Stimulated activated CD4-positive, alpha-beta T cell treated with anti-CD3 and anti-CD28 coated beads, Interleukin-2, amount 100 ng/mL, for 4 hours (primary cell): ENCODE results near the gene PHF20.
"Not testable (repeated sequence)": the region's sequence is repeated elsewhere in the genome, so short reads cannot be mapped to it uniquely, and the experiment has no call there.

ENCODE experiments used
- DNase-seq: peaks from one replicate; pipeline ENCODE4 v3.0.0-alpha.2; 2020; ENCODE audit warnings: low read depth

Gene PHF20

GRCh38 chr20:35975576-35976373 lies 204.0 kb downstream of the PHF20 start:
- no peak for DNase-seq

DNA sequence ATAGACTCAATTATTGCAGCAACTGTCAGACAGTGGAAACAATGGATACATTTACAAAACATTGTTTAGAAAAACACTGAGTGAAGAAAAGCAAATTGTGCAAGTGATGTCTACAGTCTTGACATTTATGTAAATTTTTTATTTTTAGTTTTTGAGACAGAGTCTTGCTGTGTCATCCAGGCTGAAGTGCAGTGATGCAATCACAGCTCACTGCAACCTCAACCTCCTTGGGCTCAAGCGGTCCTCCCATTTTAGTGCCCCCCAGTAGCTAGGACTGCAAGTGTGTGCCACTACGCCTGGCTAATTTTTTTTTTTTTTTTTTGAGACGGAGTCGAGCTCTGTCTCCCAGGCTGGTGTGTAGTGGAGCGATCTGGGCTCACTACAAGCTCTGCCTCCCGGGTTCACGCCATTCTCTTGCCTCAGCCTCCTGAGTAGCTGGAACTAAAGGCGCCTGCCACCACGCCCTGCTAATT lies 206.3 kb downstream of the PHF20 start:
- DNase-seq, result no peak

DNA sequence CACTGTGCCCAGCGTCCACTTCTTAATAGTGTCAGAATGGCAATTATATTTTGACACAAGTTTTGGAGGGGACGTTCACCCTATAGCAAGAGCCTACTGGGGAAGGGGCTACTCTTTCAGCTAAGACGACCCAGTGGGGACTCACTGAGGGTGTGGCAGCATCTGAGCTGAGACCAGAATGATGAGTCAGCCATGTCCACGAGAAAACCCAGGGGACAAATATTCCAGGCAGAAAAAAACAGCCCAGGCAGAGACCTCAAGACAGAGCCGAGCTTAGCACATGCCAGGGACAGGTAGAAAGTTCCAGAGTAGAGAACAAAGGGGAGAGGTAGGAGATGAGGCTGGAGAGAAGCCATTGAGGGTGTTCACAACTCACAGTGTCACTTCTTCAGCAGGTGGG lies 207.7 kb downstream of the PHF20 start:
- no peak for DNase-seq

DNA sequence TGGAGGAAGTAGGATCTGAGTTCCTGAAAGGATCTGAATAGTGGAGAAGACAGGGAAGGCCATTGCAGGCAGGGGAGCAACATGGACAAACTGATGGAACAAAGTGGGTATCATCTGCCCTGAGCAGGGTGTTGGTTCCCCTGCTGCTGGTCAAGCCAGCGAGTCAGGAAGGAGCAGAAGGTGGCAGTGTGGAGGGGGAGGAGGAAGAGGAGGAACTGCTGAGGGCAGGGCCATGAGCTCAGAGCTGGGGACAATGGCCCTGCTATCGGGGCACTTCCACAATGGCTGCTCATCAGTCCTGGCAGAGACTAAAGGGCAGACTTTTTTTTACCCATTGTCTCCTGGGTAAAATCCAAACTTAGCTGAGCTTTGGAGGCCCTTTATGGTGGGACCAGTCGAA lies 210.2 kb downstream of the PHF20 start:
- DNase-seq, result no peak

- no peak for DNase-seq
Measured at GRCh38 chr20:35984382-35984781, 212.6 kb downstream of the PHF20 start.

DNA sequence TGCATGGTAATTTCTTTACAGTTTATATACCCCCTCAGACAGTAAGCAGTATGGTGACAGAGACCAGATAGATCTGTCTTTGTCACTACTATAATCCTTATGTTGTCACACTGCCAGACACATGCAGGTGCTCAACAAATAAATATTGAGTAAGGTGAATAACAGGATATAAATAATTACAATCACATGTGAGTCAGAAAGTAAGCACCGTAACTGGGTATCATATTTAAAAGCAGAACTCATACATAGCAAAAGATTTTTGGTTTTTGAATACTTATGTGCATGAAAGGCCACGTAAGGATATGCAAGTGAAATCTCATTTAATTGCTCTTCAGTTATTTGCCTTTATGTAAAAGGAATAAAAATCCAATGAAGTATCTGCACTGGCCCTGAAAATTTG lies 214.0 kb downstream of the PHF20 start:
- DNase-seq, result no peak

GRCh38 chr20:35988910-35989463 lies 217.2 kb downstream of the PHF20 start:
- DNase-seq, result no peak

DNA sequence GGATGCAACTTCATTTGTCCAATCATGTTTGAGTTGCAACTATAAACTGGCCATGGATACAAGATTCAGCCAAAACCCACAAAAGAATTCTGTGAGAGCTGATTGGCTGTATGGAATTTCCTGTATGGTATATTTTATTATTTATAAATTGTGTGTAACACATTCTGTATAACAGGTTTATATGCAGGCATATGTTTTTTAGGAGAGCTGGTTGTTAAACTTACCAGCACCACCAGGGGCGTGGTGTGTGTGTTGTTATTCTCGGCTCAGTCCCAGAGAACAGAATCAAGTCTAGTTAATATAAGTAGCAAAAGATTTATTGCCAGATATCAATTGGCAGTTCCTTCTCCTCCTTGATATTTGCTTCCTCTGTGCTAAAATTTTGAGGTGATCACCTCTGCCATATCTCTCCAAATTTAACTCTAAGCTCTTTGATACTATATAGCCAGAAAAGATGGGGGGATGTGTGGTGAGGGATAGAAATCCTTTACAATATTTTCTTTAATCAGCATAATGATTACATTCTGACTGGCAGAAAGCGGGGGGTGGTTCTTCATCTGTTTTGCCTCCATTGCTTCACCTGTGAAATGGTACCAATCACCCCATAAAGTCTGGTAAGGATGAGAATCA lies 219.4 kb downstream of the PHF20 start:
- no peak for DNase-seq

DNA sequence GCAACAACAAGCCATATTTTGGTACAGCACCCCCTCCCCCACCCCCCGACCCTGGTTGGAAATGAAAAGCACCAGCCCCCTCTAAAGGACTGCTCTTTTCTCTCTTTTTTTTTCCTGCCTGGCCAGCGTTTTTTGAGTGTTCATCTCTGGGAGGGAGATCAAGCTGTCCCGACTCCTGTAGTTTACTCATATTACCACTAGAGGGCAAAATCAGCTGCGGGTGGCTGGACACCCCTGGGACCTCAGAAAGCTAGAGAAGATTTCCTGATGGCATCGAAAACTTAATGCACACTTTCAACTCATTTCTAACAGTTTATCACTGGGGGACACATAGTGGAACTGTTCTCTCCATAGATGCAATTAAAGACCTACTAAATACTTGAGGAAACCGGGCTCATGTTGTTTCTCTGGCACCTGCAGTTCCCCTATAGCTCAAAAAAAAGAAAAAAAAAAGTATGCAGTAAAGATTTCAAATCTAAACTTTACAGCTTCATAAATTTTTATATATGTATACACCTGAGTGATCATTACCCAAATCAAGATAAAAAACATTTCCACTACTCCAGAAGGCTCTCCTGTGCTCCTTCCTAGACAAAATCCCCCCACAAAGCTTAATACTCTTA lies 221.0 kb downstream of the PHF20 start:
- DNase-seq, result peak; percentile 31

GRCh38 chr20:35994994-35995453 lies 223.2 kb downstream of the PHF20 start:
- peak; percentile 73 for DNase-seq

DNA sequence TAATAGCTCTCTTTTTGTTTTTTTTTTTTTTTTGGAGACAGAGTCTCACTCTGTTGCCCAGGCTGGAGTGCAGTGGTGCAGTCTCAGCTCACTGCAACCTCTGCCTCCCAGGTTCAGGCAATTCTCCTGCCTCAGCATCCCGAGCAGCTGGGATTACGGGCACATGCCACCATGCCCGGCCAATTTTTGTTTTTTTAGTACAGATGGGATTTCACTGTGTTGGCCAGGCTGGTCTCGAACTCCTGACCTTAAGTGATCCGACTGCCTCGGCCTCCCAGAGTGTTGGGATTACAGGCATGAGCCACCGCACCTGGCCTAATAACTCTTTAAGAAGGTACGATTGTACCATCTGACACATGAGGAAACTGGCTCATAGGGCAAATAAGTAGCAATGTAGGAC lies 224.7 kb downstream of the PHF20 start:
- not testable (repeated sequence) for DNase-seq
